LNCaP clone FGC (cell line): ENCODE results near the gene WNK1.
A peak's percentile ranks its signal among the peaks of the same experiment; 100 is the strongest.

Source experiments
- DNase-seq: peaks from one replicate; pipeline ENCODE4 v3.0.0-alpha.2; 2011; ENCODE audit warnings: low read depth
- H3K4me3 ChIP-seq: 2 replicates; pipeline ENCODE4 v1.5.1; 2011; ENCODE audit warnings: mild to moderate bottlenecking, low read depth, low read length, control low read depth
- TF ChIP-seq, protein P1 (sequence below): IDR thresholded peaks from 2 replicates; pipeline ENCODE4 v1.5.1; 2012; ENCODE audit warnings: mild to moderate bottlenecking; ENCODE audit not compliant: control insufficient read depth, insufficient read depth; ENCODE audit errors: extremely low read depth

Gene WNK1

DNA sequence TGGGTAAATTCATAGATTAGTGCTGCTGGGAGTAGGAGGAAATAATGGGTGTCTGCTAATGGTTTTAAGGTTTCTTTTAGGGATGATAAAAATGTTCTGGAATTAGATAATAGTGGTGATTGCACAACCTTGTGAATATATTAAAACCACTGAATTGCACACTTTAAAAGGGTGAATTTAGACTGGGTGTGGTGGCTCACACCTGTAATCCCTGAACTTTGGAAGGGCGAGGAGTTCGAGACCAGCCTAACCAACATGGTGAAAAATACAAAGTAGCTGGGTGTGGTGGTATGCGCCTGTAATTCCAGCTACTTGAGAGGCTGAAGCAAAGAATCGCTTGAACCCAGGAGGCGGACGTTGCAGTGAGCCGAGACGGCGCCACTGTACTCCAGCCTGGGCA lies 195.9 kb downstream of the WNK1 start:
- peak overlapping the region; percentile 97 for H3K4me3 ChIP-seq
- no peak for DNase-seq
- TF ChIP-seq, protein P1, sequence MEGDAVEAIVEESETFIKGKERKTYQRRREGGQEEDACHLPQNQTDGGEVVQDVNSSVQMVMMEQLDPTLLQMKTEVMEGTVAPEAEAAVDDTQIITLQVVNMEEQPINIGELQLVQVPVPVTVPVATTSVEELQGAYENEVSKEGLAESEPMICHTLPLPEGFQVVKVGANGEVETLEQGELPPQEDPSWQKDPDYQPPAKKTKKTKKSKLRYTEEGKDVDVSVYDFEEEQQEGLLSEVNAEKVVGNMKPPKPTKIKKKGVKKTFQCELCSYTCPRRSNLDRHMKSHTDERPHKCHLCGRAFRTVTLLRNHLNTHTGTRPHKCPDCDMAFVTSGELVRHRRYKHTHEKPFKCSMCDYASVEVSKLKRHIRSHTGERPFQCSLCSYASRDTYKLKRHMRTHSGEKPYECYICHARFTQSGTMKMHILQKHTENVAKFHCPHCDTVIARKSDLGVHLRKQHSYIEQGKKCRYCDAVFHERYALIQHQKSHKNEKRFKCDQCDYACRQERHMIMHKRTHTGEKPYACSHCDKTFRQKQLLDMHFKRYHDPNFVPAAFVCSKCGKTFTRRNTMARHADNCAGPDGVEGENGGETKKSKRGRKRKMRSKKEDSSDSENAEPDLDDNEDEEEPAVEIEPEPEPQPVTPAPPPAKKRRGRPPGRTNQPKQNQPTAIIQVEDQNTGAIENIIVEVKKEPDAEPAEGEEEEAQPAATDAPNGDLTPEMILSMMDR: no peak

DNA sequence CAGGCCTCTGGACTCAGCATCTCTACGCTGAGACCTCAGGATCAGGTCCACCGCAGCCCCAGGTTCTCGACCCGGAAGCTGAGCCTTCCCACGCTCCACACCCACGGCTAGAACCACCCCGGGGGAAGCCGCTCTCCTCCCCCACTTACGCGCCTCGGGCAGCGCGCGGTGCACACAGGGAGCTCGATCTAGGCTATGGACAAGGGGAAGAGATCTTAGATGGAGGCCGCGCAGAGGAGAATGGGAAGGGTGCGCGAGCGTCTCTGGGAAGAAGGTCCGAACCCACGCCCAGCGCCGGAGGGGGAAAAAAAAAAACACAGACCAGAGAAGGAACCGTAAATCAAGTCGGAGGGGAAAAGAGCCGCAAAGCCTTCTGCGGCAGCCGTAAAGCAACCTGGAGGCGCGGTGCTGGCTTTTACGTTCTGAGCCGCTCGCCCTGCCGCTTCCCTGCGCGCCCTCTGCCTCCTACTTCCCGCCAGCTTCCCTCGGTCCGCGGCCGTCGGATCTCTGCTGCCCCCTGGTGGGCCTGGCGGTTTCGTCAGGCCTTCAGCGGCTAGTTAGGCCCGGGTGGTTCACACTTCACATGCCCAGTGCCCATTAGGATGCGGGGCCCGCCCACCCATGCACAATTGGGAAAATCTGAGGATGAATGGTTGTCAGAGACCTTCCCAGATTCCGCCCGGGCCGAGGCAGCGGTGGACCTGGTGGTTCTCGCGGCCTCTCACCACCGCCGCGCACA lies 197.2 kb downstream of the WNK1 start, which contains the start of gene RAD52:
RAD52 (minus strand) TSS at position 242 of the 739 bp plus-strand sequence. CDS start 16,636 bp downstream, outside the sequence.
- TF ChIP-seq, protein P1: peak; percentile 99
- DNase-seq: peak; percentile 98
- H3K4me3 ChIP-seq: peak within 1 kb of the TSS; percentile 97

DNA sequence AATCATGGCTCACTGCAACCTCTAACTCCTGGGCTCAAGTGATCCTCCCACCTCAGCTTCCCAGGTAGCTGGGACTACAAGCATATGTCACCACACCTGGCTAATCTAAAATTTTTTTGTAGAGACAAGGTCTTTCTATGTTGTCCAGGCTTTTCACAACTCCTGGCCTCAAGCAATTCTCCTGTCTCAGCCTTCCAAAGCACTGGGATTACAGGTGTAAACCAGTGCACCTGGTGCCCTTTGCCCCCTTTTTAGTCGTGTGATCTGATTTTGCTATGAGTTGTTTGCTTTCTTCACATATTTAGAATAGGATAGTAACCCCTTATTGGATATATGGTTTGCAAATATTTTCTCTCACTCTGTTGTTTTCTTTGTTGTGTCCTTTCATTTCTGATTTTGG lies 198.8 kb downstream of the WNK1 start:
- no peak for DNase-seq
- no peak overlapping the region for H3K4me3 ChIP-seq
- TF ChIP-seq, protein P1: no peak

DNA sequence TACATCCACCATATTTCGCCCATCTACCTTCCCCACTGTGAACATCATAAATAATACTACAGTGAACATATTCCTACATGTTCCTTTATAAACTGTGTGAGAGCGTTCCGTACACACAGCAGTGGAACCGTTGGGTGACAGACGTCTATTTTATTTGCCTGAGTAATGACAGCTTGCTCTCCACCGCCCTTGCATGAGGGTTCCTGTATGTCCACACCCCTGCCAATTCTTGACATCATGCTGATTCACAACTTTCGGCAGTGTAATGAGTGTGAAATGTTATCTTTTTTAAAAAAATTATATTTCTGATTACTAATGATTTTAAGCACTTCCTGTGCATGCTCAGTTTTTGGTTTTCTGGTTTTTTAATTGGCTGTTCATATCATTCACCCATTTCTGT lies 201.4 kb downstream of the WNK1 start:
- no peak overlapping the region for H3K4me3 ChIP-seq
- TF ChIP-seq, protein P1: no peak
- no peak for DNase-seq

DNA sequence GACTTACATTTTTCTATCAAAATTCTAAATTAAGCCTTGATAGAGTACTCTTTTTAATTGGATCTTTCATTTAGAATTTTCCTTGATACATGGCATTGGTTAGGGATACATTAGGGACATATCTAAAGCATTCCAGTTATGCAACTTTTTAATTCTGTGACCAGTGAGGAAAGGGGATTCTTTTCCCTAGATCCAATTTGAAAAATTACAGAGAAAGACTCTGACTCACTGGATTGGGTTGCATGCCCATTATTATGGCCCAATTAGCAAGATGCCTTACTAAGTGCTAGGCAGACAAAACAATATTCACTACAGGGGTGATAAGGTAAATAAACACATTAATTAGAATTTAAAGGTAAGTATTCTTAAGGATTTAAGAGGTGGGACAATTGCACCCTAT lies 202.4 kb downstream of the WNK1 start:
- DNase-seq: no peak
- TF ChIP-seq, protein P1: no peak
- no peak overlapping the region for H3K4me3 ChIP-seq

DNA sequence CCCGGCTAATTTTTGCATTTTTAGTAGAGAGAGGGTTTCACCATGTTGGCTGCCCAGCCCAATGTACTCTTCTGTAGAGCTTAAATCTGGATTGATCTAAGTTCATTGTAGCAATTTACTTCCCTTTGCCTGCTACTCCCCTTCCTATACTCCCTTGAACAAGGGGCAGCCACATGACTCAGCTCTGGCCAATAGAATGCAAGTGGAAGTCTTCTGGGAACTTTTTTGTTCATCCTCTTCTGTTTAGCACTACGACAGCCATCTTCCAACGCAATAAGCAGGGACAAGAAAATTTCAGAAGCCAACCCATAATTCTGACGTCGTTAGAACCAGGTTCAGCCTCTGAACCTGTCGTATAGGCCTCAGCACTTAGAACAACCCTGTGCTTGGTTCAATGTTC lies 203.6 kb downstream of the WNK1 start:
- H3K4me3 ChIP-seq: no peak overlapping the region
- TF ChIP-seq, protein P1: no peak
- no peak for DNase-seq
